ENCODE measurements around the gene FADD. TPM values are rescaled to one million over a fixed set of nuclear protein-coding genes. Genes with fewer than 3 reads are reported as not detected.

Gene FADD
- polyA plus RNA-seq, 3 donors, result 5.4 to 9.5 (median 7.7) TPM

DNA sequence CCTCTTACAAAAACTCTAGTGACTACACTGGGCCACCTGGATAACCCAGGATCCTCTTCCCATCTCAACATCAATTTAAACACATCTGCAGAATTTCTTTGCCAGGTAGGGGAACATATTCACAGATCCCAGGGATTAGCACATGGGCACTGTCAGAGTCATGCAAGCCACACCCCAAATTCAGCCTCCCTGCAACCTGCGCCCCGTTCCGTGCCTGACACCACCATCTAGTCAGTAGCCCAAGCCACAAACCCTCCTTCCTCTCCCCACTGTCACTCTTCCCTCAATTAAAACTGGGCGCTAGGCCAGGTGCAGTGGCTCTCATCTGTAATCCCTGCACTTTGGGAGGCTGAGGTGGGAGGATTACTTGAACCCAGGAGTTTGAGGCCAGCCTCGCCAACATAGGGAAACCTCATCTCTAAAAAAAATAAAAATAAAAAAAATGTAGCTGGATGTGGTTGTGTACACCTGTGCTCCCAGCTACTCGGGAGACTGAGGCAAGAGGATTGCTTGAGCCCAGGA is 6.4 kb downstream of the FADD start:
- WGBS (ENCODE audit: insufficient coverage), result 79% methylated on average over 4 of the region's 6 CpGs
- peaks cover 6 to 10% of the 10 kb centered on the region in 2 donors for H3K4me1 ChIP-seq (ENCODE audit: control insufficient read depth in 1 of 2, insufficient read depth in 2 of 2, low read length in 2 of 2)
- H3K9me3 ChIP-seq (replicated peaks in 1 of 2; ENCODE audit: control insufficient read depth in 1 of 2, insufficient read depth in 1 of 2, low read length in 2 of 2), result no peaks in the 10 kb centered on the region
- peaks cover 36 to 50% of the 10 kb centered on the region in 2 donors for H3K36me3 ChIP-seq (replicated peaks in 1 of 2; ENCODE audit: control insufficient read depth in 1 of 2, insufficient read depth in 2 of 2, low read length in 2 of 2)
- intact Hi-C loops (cut with micrococcal nuclease), result loop anchor here in 1 of 2 donors (10.0 kb wide), 1 partner anchor 215 kb away; no protein-coding TSS in a partner anchor
- no peak overlapping the region for H3K4me3 ChIP-seq (replicated peaks in 1 of 3; ENCODE audit: low read depth in 2 of 3, low read length in 3 of 3)
- no peak for DNase-seq
- no peak overlapping the region for H3K4me2 ChIP-seq (replicated peaks; ENCODE audit: extremely low read depth, low read length, poor library complexity, severe bottlenecking)
- Mint-ChIP-seq H3K9me3 (no peaks in the 10 kb centered on the region), H3K4me1 (peaks cover 17% of the 10 kb centered on the region), H3K27me3 (ENCODE audit: low read depth in 3 of 3) (peaks cover 2 to 6% (median 2%) of the 10 kb centered on the region in 3 donors), H3K27ac (peak overlapping the region in 2 of 7 donors; percentile 12 to 28), H3K4me3 (no peak overlapping the region), H3K36me3 (peaks cover 51 to 54% of the 10 kb centered on the region in 2 donors)
- TF ChIP-seq, protein P1, sequence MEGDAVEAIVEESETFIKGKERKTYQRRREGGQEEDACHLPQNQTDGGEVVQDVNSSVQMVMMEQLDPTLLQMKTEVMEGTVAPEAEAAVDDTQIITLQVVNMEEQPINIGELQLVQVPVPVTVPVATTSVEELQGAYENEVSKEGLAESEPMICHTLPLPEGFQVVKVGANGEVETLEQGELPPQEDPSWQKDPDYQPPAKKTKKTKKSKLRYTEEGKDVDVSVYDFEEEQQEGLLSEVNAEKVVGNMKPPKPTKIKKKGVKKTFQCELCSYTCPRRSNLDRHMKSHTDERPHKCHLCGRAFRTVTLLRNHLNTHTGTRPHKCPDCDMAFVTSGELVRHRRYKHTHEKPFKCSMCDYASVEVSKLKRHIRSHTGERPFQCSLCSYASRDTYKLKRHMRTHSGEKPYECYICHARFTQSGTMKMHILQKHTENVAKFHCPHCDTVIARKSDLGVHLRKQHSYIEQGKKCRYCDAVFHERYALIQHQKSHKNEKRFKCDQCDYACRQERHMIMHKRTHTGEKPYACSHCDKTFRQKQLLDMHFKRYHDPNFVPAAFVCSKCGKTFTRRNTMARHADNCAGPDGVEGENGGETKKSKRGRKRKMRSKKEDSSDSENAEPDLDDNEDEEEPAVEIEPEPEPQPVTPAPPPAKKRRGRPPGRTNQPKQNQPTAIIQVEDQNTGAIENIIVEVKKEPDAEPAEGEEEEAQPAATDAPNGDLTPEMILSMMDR (IDR thresholded peaks at IDR 0.05), result no peak
- H3K27ac ChIP-seq (ENCODE audit: low read depth in 1 of 2, low read length in 2 of 2), result no peak overlapping the region
- H2AFZ ChIP-seq (ENCODE audit: insufficient read depth, low read depth, low read length, poor library complexity, severe bottlenecking), result no peak overlapping the region
- no peak overlapping the region for H3K9ac ChIP-seq (ENCODE audit: insufficient read depth, low read length, poor library complexity, severe bottlenecking)
- peaks cover 33% of the 10 kb centered on the region for H3K79me2 ChIP-seq (ENCODE audit: insufficient read depth, low read length)
- H4K20me1 ChIP-seq (ENCODE audit: insufficient read depth, low read length), result peaks cover 58% of the 10 kb centered on the region
- H3K27me3 ChIP-seq (ENCODE audit: control insufficient read depth in 2 of 2, insufficient read depth in 2 of 2, low read length in 2 of 2), result no peaks in the 10 kb centered on the region

DNA sequence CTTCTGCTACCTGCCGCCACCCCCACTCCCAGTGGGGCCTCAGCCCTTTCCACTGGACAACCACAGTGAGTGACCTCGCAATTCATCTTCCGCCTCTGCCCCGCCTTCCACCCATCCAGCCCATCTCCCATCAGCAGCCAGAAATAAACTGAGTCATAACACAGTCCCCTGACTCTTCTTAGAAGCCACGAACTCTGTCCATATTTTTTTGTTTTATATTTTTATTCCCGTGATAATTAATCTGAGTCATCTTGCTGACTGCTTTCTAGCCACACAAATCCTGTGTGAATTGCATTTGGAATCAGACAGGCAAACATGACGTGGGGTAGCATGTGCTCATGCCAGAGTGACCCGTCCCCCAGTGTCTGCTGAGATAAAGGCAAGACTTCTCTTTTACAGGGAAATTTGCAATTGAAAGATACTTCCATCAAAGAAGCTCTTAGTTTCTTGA is 7.0 kb downstream of the FADD start:
- no peak overlapping the region for H2AFZ ChIP-seq (ENCODE audit: insufficient read depth, low read depth, low read length, poor library complexity, severe bottlenecking)
- DNase-seq, result no peak
- H3K9me3 Mint-ChIP-seq, result no peaks in the 10 kb centered on the region
- H3K4me3 Mint-ChIP-seq, result no peak overlapping the region
- intact Hi-C loops (cut with micrococcal nuclease), result no loop called here
- no peak overlapping the region for H3K4me2 ChIP-seq (replicated peaks; ENCODE audit: extremely low read depth, low read length, poor library complexity, severe bottlenecking)
- peaks cover 45 to 48% of the 10 kb centered on the region in 2 donors for H3K36me3 Mint-ChIP-seq
- H3K4me1 Mint-ChIP-seq, result peaks cover 10% of the 10 kb centered on the region
- TF ChIP-seq, protein P1 (IDR thresholded peaks at IDR 0.05), result no peak
- peaks cover 0 to 4% of the 10 kb centered on the region in 2 donors for H3K4me1 ChIP-seq (ENCODE audit: control insufficient read depth in 1 of 2, insufficient read depth in 2 of 2, low read length in 2 of 2)
- no peak overlapping the region for H3K27ac ChIP-seq (ENCODE audit: low read depth in 1 of 2, low read length in 2 of 2)
- no peak overlapping the region for H3K4me3 ChIP-seq (replicated peaks in 1 of 3; ENCODE audit: low read depth in 2 of 3, low read length in 3 of 3)
- peaks cover 36 to 45% of the 10 kb centered on the region in 2 donors for H3K36me3 ChIP-seq (replicated peaks in 1 of 2; ENCODE audit: control insufficient read depth in 1 of 2, insufficient read depth in 2 of 2, low read length in 2 of 2)
- H3K9me3 ChIP-seq (replicated peaks in 1 of 2; ENCODE audit: control insufficient read depth in 1 of 2, insufficient read depth in 1 of 2, low read length in 2 of 2), result no peaks in the 10 kb centered on the region
- no peak overlapping the region for H3K9ac ChIP-seq (ENCODE audit: insufficient read depth, low read length, poor library complexity, severe bottlenecking)
- peak overlapping the region in 3 of 7 donors; percentile 41 to 67 (median 52) for H3K27ac Mint-ChIP-seq
- H3K27me3 ChIP-seq (ENCODE audit: control insufficient read depth in 2 of 2, insufficient read depth in 2 of 2, low read length in 2 of 2), result no peaks in the 10 kb centered on the region
- 81% methylated on average over 5 of the region's 8 CpGs for WGBS (ENCODE audit: insufficient coverage)
- peaks cover 52% of the 10 kb centered on the region for H4K20me1 ChIP-seq (ENCODE audit: insufficient read depth, low read length)
- H3K27me3 Mint-ChIP-seq (ENCODE audit: low read depth in 3 of 3), result peaks cover 2 to 6% (median 2%) of the 10 kb centered on the region in 3 donors
- peaks cover 27% of the 10 kb centered on the region for H3K79me2 ChIP-seq (ENCODE audit: insufficient read depth, low read length)
